IPS DF 6.9 (cell line): ENCODE results near the gene RAMAC.
A peak's percentile ranks its signal among the peaks of the same experiment; 100 is the strongest.
"Not testable (repeated sequence)": the region's sequence is repeated elsewhere in the genome, so short reads cannot be mapped to it uniquely, and the experiment has no call there.

Source experiments
- DNase-seq: peaks from one replicate; pipeline ENCODE4 v3.0.0-alpha.2; 2013; ENCODE audit warnings: low read depth, low spot score
- H3K27ac ChIP-seq: one replicate; pipeline ENCODE4 v1.5.1; 2013; ENCODE audit warnings: low read length, control low read depth
- H3K27me3 ChIP-seq: 2 replicates; pipeline ENCODE4 v1.6.1; 2013; ENCODE audit warnings: mild to moderate bottlenecking, low read length; ENCODE audit not compliant: control insufficient read depth, insufficient read depth
- H3K36me3 ChIP-seq: 2 replicates; pipeline ENCODE4 v1.6.1; 2013; ENCODE audit warnings: low read length; ENCODE audit not compliant: control insufficient read depth, insufficient read depth
- H3K4me1 ChIP-seq: 2 replicates; pipeline ENCODE4 v1.6.1; 2013; ENCODE audit warnings: low read length; ENCODE audit not compliant: control insufficient read depth, insufficient read depth
- H3K4me3 ChIP-seq: 2 replicates; pipeline ENCODE4 v1.5.1; 2013; ENCODE audit warnings: mild to moderate bottlenecking, low read length
- H3K9me3 ChIP-seq: 2 replicates; pipeline ENCODE4 v1.6.1; 2013; ENCODE audit warnings: low read length, inconsistent platforms; ENCODE audit not compliant: control insufficient read depth, insufficient read depth
- WGBS: extraction: QIAGEN DNeasy Blood & Tissue Kit; methylation state at CpG from one replicate; pipeline ENCODE4 v1.1.7; 2013; ENCODE audit warnings: mixed read lengths, missing lambda C conversion rate; ENCODE audit not compliant: insufficient read length, insufficient coverage; 5-methylcytosine and 5-hydroxymethylcytosine counted together

Gene RAMAC

GRCh38 chr15:83012076-83012426 is 26.0 kb downstream of the RAMAC start:
- WGBS: no CpG with 5 or more reads among the region's 9 CpGs
- Histone ChIP-seq H3K9me3 (no peaks in the 10 kb centered on the region), H3K27ac (no peak overlapping the region), H3K4me1 (no peaks in the 10 kb centered on the region; the same call in 1 of the 2 replicates), H3K27me3 (no peaks in the 10 kb centered on the region), H3K36me3 (peaks cover 2% of the 10 kb centered on the region; the same call in 1 of the 2 replicates), H3K4me3 (peak overlapping the region; percentile 15; the same call in 1 of the 2 replicates)
- DNase-seq: no peak

GRCh38 chr15:83012636-83013035 is 26.6 kb downstream of the RAMAC start:
- no peaks in the 10 kb centered on the region; the same call in 1 of the 2 replicates for H3K4me1 ChIP-seq
- no peak overlapping the region for H3K4me3 ChIP-seq
- no peak for DNase-seq
- WGBS: no CpG with 5 or more reads among the region's 6 CpGs
- no peaks in the 10 kb centered on the region for H3K27me3 ChIP-seq
- peaks cover 3% of the 10 kb centered on the region; the same call in 1 of the 2 replicates for H3K36me3 ChIP-seq
- H3K9me3 ChIP-seq: no peaks in the 10 kb centered on the region
- no peak overlapping the region for H3K27ac ChIP-seq

GRCh38 chr15:83014205-83014653 is 28.2 kb downstream of the RAMAC start:
- no peaks in the 10 kb centered on the region for H3K27me3 ChIP-seq
- peaks cover 3% of the 10 kb centered on the region; the same call in 1 of the 2 replicates for H3K36me3 ChIP-seq
- no CpG with 5 or more reads among the region's 5 CpGs for WGBS
- no peak overlapping the region for H3K4me3 ChIP-seq
- no peaks in the 10 kb centered on the region; the same call in 1 of the 2 replicates for H3K4me1 ChIP-seq
- H3K9me3 ChIP-seq: no peaks in the 10 kb centered on the region
- no peak overlapping the region for H3K27ac ChIP-seq
- DNase-seq: no peak

GRCh38 chr15:83015361-83015760 is 29.4 kb downstream of the RAMAC start:
- H3K9me3 ChIP-seq: no peaks in the 10 kb centered on the region
- no peaks in the 10 kb centered on the region for H3K27me3 ChIP-seq
- no peak for DNase-seq
- H3K27ac ChIP-seq: no peak overlapping the region
- H3K4me1 ChIP-seq: no peaks in the 10 kb centered on the region; the same call in 1 of the 2 replicates
- H3K4me3 ChIP-seq: no peak overlapping the region
- peaks cover 3% of the 10 kb centered on the region; the same call in 1 of the 2 replicates for H3K36me3 ChIP-seq
- no CpG with 5 or more reads among the region's 4 CpGs for WGBS

GRCh38 chr15:83016906-83017305 is 30.9 kb downstream of the RAMAC start:
- H3K9me3 ChIP-seq: no peaks in the 10 kb centered on the region
- no peak for DNase-seq
- no CpG with 5 or more reads among the region's 5 CpGs for WGBS
- no peaks in the 10 kb centered on the region for H3K27me3 ChIP-seq
- H3K27ac ChIP-seq: no peak overlapping the region
- peaks cover 3% of the 10 kb centered on the region; the same call in 1 of the 2 replicates for H3K36me3 ChIP-seq
- no peak overlapping the region for H3K4me3 ChIP-seq
- no peaks in the 10 kb centered on the region; the same call in 1 of the 2 replicates for H3K4me1 ChIP-seq

- H3K4me3 ChIP-seq: no peak overlapping the region
- H3K27ac ChIP-seq: no peak overlapping the region
- DNase-seq: no peak
- no peaks in the 10 kb centered on the region for H3K9me3 ChIP-seq
- H3K27me3 ChIP-seq: no peaks in the 10 kb centered on the region
- H3K36me3 ChIP-seq: peaks cover 3% of the 10 kb centered on the region; the same call in 1 of the 2 replicates
- no CpG with 5 or more reads among the region's 2 CpGs for WGBS
- no peaks in the 10 kb centered on the region for H3K4me1 ChIP-seq
Measured at GRCh38 chr15:83018436-83018835, 32.4 kb downstream of the RAMAC start.

GRCh38 chr15:83030021-83030420 is 44.0 kb downstream of the RAMAC start:
- 0 out of 2 replicates have a peak, but pooled peaks cover 3% of the 10 kb centered on the region for H3K36me3 ChIP-seq
- WGBS: no CpG with 5 or more reads among the region's 8 CpGs
- H3K27me3 ChIP-seq: no peaks in the 10 kb centered on the region
- no peak overlapping the region for H3K27ac ChIP-seq
- no peaks in the 10 kb centered on the region for H3K4me1 ChIP-seq
- H3K9me3 ChIP-seq: no peaks in the 10 kb centered on the region
- no peak for DNase-seq
- H3K4me3 ChIP-seq: no peak overlapping the region

GRCh38 chr15:83031234-83031633 is 45.2 kb downstream of the RAMAC start:
- not testable (repeated sequence) for H3K9me3 ChIP-seq, H3K27ac ChIP-seq, H3K27me3 ChIP-seq, H3K36me3 ChIP-seq, H3K4me3 ChIP-seq, H3K4me1 ChIP-seq, DNase-seq
- WGBS: no CpG with 5 or more reads among the region's 6 CpGs

GRCh38 chr15:83036253-83036652 is 50.2 kb downstream of the RAMAC start:
- Histone ChIP-seq H3K36me3 (no peaks in the 10 kb centered on the region; the same call in 1 of the 2 replicates), H3K9me3 (no peaks in the 10 kb centered on the region; the same call in 1 of the 2 replicates), H3K27ac (no peak overlapping the region), H3K4me3 (no peak overlapping the region), H3K4me1 (no peaks in the 10 kb centered on the region), H3K27me3 (no peaks in the 10 kb centered on the region)
- DNase-seq: no peak
- no CpG with 5 or more reads among the region's 6 CpGs for WGBS

GRCh38 chr15:83039206-83039605 is 53.2 kb downstream of the RAMAC start:
- DNase-seq: no peak
- H3K36me3 ChIP-seq: no peaks in the 10 kb centered on the region; the same call in 1 of the 2 replicates
- H3K4me1 ChIP-seq: no peaks in the 10 kb centered on the region
- no peaks in the 10 kb centered on the region for H3K27me3 ChIP-seq
- no peak overlapping the region for H3K4me3 ChIP-seq
- H3K27ac ChIP-seq: no peak overlapping the region
- H3K9me3 ChIP-seq: no peaks in the 10 kb centered on the region; the same call in 1 of the 2 replicates
- no CpG with 5 or more reads among the region's 1 CpG for WGBS
